NCI-H1105 (cell line): Measurements from ENCODE around the gene HOTAIR.

Experiments
- DNase-seq: peaks from one replicate; lab custom pipeline; 2025; lab: John Stamatoyannopoulos, UW

HOTAIR gene

DNA sequence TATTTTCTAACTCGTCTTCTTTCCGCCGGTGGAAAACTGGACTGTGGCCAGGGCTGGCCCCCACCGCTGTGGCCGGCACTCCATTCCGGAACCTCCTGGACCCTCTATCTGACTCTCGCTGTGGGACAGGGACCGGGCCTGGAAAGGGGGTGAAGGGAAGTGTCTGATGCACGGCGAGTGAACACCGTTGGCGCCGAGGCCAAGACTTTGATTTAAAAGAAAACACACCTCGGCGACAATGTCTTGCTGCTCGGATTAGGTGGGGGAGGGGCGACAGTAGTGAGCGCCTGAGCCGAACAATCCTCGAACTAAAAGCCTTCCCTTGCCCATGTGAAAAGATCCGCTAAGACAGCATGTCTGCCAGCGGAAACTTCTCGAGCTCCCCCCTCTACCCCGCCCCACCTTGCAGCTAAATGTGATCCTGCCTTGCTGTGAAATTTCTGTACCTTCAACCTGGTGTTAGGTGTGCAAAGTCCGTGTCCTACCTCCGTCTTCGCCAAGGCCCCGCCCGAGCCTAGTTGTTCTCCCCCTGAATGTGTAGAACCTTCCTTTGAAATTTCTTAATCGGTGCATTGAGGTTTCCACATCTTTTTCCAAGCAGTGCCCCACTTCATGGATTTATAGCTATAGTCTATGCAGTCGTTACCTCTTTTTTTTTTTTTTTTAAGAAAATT is 862 bp upstream of the HOTAIR start:
- DNase-seq = no peak

DNA sequence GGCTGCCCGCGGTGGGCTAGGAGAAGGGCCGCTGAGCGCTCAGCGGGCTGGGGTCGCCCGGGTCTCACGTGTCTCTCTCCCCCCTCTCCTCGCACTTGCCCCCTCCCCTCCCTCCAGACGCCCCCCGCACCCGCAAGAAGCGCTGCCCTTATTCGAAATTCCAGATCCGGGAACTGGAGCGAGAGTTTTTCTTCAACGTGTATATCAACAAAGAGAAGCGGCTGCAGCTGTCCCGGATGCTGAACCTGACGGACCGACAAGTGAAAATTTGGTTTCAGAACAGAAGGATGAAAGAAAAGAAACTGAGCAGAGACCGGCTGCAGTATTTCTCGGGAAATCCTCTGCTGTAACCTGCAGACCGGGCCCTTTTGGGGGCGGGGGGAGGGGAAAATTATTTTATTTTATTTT is 314 bp upstream of the HOTAIR start:
- DNase-seq = no peak

DNA sequence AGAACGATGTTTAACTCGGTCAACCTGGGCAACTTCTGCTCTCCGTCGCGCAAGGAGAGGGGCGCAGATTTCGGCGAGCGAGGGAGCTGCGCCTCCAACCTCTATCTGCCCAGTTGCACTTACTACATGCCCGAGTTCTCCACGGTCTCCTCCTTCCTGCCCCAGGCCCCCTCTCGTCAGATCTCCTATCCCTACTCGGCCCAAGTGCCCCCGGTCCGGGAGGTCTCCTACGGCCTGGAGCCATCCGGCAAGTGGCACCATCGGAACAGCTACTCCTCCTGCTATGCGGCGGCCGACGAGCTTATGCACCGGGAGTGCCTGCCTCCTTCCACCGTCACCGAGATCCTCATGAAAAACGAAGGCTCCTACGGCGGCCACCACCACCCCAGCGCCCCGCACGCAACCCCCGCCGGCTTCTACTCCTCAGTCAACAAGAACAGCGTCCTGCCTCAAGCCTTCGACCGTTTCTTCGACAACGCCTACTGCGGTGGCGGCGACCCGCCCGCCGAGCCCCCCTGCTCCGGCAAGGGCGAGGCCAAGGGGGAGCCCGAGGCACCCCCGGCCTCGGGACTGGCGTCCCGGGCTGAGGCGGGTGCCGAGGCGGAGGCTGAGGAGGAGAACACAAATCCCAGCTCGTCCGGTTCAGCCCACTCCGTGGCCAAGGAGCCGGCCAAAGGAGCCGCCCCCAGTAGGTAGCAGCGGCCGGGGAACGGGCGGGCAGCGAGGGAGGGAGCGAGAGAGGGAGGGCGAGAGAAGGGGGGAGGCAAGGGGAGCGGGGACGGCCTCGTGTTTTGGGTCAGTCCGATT is 1.3 kb downstream of the HOTAIR start:
- no peak for DNase-seq

DNA sequence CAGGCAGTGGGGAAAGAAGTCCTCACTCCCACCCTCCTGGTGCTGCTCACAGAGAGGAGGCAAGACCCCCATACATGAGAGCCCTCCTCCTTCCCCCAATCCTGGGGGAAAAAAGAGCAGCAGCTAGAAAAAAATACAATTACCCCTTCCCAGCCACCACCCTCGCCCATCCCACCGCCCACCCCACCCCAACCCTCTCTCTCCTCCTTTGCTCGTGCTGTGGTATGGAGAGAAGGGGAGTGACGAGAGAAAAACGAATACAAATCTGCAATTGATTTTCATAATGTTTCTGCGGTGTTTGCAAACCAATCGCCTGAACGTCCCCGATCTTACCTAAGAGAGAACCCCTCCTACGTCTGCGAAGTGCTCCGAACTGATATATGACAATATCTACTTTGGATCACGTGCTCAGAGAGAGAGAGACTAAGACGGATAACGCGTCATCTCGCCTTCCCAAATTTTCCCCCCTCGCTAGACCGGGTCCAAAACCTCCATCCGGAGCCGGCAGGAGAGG is 2.0 kb downstream of the HOTAIR start, which contains the start of gene HOXC11:
TSS of gene HOXC11 (plus strand) at position 405 of the 514 bp plus-strand sequence. CDS start 116 bp downstream, outside the sequence.
- DNase-seq = no peak

DNA sequence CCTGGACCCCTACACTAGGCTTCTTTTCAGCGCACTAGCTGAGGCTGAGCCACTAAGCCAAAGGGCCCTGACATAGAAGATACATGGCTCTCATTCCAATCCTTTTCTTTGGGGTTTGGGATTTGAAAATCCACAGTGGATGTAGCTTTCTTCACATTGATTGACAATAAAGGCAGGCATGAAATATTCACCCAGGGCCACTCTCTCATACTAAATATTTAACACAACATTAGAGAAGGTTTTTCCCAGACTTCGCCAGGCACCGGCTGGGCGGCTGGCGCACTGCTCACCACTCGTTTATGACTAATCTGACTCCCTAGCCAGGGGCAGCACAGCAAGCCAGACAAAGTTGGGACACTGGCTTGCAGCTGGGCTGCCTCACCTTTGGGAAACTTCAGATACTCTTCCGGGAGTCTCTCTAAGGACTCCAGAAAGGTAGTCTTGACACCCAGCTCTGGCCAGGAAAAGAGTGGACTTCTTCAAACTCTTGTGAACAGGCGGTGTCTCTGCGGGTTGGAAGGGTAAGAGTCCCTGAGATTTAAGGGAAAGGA is 2.5 kb downstream of the HOTAIR start:
- no peak for DNase-seq

DNA sequence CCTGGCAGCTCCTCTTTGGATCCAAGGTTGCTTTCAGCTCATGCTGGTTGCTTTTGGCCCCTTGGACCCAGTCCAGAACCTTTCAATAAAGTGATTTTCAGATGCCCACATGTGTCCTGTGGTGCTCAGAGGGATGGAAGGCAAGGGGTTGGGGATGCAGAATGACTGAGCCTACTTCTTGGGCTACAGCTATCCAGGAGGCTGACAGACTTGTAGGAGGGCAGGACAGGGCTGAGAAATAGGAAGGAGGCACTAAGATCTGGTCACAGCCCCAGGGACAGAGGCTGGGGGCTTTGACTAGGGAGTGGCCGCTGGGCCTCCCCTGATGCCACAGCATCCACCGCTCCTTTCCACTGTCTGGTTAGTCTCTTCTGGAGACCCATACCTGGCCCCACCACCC is 3.1 kb downstream of the HOTAIR start:
- no peak for DNase-seq

DNA sequence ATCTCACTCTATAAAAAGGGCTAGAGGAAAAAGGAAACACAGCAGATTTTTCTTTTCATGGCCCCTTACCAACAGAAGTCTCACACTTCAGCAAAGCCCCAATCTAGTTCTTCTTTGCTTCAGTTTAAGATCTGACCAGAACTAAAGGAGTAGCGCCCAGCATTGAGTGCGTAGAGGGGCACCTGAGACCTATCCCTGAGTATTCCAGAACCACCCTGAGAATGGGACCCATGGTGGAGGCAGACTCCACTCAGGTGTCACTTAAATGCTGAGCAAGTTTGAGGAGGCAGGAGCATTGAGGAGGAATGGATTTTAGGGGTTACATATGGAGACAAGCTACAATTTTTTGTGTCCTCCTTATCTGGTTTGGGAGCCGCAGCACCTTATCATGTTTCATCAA is 3.6 kb downstream of the HOTAIR start:
- DNase-seq = no peak

DNA sequence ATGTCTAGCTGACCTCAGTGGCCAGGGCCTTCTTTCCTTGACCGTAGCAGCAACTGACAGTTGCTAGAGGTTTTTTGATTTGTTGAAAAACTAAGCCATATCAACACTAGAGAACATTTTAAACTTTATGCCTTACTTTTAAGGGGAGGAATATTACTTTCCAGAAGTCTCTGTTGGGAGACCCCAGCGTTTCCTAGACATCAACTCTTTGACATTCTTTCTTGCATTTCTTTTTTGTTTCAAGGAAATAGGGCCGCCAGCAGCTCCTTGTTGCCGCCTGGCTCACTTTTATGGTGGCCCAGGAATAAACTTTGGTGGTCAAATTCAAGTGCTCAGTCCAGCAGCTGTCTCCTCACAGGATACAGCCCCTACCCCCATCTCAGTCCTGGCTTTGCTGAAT is 4.3 kb downstream of the HOTAIR start:
- DNase-seq = no peak

DNA sequence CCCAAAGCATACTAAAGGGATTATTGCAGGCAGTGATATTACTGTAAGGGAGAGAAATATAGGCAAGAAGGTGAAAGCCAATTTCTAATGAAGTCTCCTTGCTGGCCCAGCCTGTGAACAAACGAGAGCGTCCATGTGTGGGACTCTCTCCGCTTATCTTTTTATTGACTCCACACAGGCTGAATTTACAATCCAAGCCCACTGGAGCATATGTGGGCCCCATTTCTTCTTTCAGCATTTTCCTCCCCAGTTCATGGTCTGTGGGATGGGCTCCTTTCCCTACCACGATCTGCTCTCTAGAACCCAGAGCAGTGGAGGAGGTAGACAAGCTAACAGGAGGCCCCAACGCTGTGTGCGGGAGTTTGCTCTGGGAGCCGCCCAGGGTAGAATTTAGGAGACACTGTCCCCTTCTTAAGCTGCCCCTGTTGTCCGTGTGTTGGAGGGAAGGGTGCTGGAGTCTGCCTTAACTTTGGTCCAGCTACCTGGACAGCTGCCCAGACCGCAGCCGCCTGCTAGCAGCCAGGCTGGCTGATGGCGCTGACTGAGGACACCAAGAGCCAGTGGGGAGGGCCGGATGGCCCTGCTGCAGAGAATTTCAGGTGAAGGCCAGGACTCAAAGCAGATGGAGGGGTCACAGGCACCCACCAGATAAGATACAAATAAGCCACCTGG is 5.0 kb downstream of the HOTAIR start:
- no peak for DNase-seq

DNA sequence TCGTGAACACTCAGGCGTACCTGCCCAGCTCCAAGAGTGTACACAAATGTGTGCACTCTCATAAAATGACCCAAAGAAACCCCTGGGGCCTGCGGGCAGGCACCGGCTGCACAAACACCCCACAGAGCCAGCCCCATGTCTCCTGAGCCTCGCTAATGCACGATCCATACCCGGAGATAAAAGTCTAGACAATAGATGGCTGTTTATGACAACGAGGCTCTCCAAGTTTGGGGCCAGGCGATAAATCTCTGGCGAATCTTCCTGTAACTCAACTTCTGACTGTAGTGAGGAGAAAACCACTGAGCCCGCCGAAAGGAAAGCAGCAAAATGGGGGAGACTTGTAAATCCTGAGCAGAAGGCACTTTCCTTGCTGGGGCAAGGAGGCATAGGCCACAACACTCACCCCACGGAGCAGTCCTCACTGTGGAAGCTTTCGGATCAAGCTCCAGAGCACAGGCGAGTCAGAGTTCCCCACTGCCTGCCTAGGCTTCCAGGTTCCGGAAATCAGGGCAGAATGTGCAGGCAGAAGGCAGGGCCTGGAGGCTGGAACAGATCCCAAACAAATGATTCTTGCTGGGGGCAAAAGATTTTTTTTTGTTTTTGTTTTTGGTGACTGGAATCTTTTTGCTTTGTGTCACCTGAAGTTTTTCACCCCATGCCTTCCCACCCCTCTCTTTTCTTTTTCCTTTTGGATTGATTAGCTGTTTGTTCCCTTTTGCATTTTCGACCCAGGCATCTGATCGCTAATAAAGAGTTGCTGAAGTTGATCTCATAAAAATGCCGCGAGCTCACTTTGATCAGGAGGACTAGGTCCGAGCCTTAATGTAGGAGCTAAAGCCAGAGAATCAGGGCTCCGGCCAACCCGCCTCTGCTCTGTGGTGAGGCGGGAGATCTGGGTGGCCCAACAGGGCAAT is 6.3 kb downstream of the HOTAIR start:
- no peak for DNase-seq

DNA sequence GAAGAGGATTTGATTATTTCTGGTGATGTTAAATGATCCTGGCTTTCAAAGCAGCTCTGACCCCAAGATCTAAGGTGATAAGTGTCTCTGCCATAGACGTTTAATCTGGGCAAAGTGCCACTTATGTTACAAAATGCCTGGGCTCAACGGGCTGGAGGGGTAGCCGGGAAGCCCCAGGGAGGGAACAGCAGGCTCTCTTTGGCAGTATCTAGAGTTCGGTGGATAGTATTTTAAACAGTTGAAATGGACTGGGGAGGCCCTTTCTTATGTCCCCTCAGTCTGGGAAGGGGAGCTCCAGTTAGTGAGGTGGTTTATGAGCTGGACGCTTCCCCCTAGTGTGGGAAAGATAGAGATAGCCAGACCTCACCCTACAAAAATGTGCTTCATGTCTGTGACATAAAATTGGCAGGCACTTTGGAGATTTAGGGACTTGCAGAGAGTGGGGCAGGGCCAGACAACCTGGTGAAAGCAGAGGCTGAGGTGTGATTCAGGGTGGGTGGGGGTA is 7.3 kb downstream of the HOTAIR start:
- no peak for DNase-seq

DNA sequence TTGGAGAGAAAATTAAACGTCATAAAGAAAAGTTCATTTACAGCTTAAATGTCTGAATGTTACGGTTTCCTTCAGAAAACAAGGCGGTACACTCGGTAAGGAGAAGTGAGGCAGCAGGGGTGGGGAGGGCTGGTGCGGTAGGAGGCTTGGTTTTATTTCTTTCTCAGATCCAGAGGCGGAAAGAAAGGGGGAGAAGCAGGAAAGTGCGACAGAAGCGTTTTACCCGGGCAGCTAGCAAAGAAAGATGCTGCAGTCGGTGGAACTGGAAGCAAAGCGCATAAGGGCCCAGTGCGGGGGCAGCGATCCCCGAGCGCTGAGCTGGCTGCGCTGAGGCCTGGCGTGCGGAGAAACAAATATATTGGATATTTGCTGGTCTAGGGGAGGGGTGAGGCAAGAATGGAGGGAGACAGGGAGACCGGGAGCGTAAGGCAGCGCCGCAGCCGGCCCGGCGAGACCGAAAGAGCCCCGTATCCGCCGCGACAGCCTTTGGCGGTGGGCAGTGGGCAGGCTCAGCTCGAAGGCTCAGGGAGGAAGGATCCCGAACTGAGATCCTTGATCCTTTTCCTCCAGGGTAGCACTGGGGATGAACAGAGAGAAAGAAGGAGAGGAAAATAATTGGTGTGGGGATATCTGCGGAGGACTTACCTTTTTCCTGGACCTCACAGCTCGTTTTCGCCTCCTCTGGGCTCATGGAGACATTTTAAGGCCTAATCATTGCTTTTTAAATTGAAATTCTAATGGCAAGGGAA is 8.2 kb downstream of the HOTAIR start:
- no peak for DNase-seq

DNA sequence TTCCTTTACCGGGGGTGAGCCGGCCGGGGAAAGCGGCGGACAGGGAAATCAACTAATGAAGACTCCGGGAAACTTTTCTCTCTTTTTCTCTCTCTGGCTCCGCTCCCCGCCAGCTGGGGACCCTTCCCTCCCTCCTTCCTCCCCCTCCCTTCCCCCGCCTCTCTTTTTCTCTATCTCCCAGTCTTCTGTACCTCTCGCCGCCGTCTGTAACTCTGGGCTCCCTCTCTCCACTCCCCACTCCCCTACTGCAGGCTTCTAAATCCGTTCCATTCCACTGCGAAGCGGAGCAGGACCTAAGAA is 8.7 kb downstream of the HOTAIR start:
- no peak for DNase-seq

DNA sequence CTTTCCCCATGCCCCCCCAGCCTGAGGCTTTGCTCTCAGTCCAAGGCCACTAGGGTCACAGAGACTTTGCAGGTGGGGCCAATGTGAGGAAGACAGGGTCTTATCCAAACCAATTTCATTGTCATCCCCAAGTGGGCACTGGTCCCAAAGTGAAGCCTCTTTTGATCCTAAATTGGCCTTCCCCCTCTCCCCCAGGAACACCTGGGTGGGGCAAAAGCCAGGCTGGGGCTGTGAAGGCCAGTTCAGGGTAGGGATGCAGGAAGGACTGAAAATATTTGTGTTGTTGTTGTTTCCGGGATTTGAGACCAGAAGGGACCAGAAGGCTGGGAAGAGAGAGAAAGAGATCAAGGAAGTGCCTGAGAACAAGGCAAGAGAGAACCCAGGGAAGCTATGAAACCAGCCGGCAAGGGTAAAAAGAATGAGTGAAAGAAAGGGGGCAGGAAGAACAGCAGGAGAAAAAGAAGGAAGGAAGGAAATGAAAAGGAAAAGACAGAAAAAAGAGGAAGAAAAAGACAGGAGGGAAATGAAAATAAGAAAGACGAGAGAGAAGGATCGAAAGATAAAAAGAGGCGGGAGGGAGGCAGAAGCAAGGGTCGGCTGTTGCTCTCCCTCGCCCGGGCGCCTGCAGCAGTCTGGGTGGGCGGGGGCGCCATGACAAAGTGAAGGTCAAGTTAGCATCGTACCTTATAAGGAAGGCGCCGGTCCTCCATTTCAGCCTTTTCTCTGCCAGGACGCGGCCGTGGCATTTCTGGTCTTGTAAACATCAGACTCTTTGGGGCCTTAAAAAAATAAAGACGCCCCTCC is 9.3 kb downstream of the HOTAIR start:
- DNase-seq = no peak

DNA sequence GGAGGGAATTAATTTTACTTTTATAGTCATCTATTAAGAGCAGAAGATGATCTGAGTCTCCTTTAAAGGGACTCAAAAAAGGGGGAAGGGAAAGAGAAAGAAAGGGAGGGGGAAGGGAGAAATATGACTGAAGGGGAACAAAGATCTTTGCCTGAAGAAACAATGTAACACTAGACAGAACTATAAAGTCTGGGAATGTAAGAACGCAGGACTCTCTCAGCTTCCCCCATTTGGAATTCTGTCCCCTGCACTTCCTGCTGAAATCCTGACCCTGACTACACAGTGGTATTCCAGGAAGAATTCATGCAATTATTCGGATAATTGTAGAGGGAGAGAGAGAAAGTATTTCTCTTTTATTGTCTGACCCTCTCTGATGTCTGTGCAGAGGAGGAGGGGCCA is 10.4 kb downstream of the HOTAIR start:
- no peak for DNase-seq

DNA sequence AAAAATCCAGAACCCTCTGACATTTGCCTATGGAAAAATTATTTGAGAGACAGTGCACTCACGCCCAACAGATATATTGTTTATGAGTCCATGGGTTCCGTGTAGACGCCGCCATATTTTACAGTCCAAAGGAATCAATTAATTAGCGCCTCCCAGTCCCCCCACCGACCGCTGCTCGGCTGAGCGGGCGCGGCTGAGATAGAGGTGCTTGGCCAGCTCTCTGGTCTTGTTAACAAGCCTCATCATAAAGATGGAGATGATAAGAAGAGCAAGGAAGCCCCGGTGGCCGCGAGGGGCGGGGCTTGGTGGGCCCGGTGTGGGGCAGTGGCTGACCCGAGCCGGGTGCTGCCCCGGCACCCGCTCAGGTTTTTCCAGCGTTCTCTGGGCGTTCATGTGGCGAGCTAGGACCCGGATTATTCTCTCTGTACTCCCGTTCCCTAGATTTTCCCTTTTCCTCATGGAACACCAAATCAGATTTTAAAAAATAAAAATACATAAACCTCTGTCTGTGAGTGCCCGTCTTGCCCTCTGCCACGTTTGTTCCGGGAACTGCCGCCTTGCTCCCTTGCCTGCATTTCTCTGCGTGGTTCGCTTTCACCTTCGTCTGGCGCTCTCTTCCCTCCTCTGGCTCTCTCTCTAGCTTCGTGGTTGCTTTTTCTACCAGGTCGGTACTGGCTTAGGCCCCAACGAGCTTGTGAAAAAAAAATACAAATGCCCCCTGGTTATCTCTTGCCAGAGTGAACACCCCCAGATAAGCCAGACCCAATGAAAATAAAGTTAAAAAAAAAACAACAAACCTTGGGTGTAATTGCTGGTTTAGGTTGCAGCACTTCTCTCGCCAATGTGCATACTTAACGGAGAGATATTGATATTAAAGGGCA is 11.1 kb downstream of the HOTAIR start:
- DNase-seq = no peak

DNA sequence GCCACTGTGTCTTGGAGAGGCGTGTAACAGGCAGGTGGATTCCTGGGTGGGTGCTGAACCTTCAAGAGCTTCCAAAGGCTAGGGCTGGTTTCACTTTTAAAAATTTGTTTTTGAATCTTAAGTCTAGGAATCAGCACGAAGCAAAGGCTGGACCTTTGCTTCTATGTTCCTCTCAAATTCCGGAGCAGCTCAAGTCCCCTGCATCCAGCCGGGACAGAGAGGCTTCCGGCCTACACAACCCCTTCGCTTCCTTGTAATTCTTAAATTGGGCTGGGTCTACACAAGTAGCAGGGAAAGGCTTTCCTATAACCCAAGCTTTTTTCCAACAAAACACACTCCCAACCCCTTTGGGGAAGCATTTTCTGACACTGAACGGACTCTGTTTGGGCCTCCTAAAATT is 11.7 kb downstream of the HOTAIR start:
- no peak for DNase-seq

DNA sequence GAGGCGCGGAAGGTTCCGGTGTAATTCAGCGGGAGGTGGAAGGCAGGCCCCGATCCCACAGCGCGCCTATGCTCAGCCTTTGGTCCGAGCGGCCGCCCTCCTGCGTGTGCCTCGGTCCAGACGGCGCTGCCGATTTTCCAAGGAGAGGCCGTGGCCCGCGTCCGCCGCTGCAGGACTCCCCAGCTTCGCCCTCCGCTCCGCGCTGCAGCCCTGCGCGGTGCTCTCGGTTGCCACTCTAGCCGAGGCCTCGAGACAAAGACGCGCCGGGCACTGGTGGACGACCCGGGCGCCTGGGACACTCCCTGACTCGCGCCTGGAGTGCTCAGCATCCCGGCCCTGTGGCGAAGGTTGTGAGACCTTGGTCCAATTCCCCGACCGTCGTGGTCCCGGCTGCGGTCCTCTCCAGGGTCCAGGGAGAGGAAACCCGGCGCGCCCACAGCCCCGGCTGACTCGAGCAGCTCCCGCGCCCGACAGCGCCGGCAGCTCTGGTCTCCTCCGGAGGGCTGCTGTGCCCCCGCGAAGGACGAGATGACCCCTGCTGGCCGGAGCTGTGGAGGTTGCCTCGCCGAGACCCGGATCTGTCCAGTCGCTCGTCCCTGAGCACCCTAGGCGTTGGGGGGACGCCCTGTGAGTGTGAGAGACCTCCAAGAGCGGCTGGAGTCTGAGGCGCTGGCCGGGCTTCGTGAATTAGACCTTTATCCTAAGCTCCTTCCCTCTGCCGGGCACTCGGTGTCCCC is 13.6 kb downstream of the HOTAIR start:
- DNase-seq = no peak
